CD4-positive, alpha-beta memory T cell (primary cell): ENCODE data around the gene GMDS. TPM values are rescaled to one million over a fixed set of nuclear protein-coding genes. Genes with fewer than 3 reads are reported as not detected.

ENCODE experiments used
- CTCF ChIA-PET: fragments of 350-600 bp; sonication (Branson Sonifier 250); formaldehyde crosslinking; loops from one replicate; lab custom pipeline; 2021; ENCODE audit warnings: inconsistent platforms; ENCODE audit not compliant: partially characterized antibody; lab: Charles Lee
- POLR2A ChIA-PET: fragments of 350-600 bp; sonication (Branson Sonifier 250); formaldehyde crosslinking; loops from one replicate; lab custom pipeline; 2021; ENCODE audit not compliant: partially characterized antibody; lab: Charles Lee
- DNase-seq, 5 donors: peaks; one replicate each; pipeline versions ENCODE4 v3.0.0 to v3.0.0-alpha.2; 2020 to 2022; ENCODE audit warnings: mixed read lengths in 1 of 5
- H3K27ac ChIP-seq: one replicate; pipeline ENCODE4 v1.7.0; 2013; ENCODE audit warnings: low read depth, low read length
- H3K27me3 ChIP-seq: 2 replicates; pipeline ENCODE4 v1.7.0; 2013; ENCODE audit warnings: mild to moderate bottlenecking, low read length, moderate library complexity; ENCODE audit not compliant: insufficient read depth
- H3K36me3 ChIP-seq: 2 replicates; pipeline ENCODE4 v1.7.0; 2013; ENCODE audit warnings: mild to moderate bottlenecking, low read length, moderate library complexity; ENCODE audit not compliant: insufficient read depth
- H3K4me1 ChIP-seq: 2 replicates; pipeline ENCODE4 v1.7.0; 2013; ENCODE audit warnings: mild to moderate bottlenecking, low read length, moderate library complexity; ENCODE audit not compliant: insufficient read depth
- H3K4me3 ChIP-seq, 2 donors: one replicate each; pipeline ENCODE4 v1.7.0; 2013; ENCODE audit warnings: low read length in 2 of 2, mild to moderate bottlenecking in 1 of 2
- H3K9me3 ChIP-seq, 2 donors: one replicate each; pipeline ENCODE4 v1.7.0; 2013; ENCODE audit warnings: low read length in 2 of 2, control low read depth in 1 of 2; ENCODE audit not compliant: control insufficient read depth in 1 of 2
- H3K27ac Mint-ChIP-seq, 7 donors: one replicate each; pipeline ENCODE4 v1.8.0; 2020 to 2021; ENCODE audit warnings: mixed read lengths in 7 of 7, mild to moderate bottlenecking in 6 of 7, inconsistent platforms in 3 of 7, moderate library complexity in 3 of 7
- H3K27me3 Mint-ChIP-seq, 2 donors: one replicate each; pipeline ENCODE4 v1.8.0; 2020 to 2021; ENCODE audit warnings: mixed read lengths in 2 of 2
- H3K36me3 Mint-ChIP-seq, 2 donors: one replicate each; pipeline ENCODE4 v1.8.0; 2020 to 2021; ENCODE audit warnings: mixed read lengths in 2 of 2, inconsistent platforms in 1 of 2, mild to moderate bottlenecking in 1 of 2
- H3K4me1 Mint-ChIP-seq, 4 donors: one replicate each; pipeline ENCODE4 v1.8.0; 2020 to 2021; ENCODE audit warnings: mixed read lengths in 4 of 4, mild to moderate bottlenecking in 1 of 4
- H3K4me3 Mint-ChIP-seq, 8 donors: one replicate each; pipeline ENCODE4 v1.8.0; 2020 to 2021; ENCODE audit warnings: mixed read lengths in 8 of 8, mild to moderate bottlenecking in 7 of 8, moderate library complexity in 6 of 8, inconsistent platforms in 3 of 8
- H3K9me3 Mint-ChIP-seq, 8 donors: one replicate each; pipeline ENCODE4 v1.8.0; 2020 to 2021; ENCODE audit warnings: mixed read lengths in 8 of 8, mild to moderate bottlenecking in 5 of 8, inconsistent platforms in 3 of 8, moderate library complexity in 1 of 8
- intact Hi-C: fragments of 100-400 bp; cut with micrococcal nuclease; formaldehyde crosslinking; loops from one replicate; pipeline ENCODE4 v1.15.1; 2023
- polyA plus RNA-seq, 2 donors: library from polyadenylated mRNA; unstranded; fragments of 300-500 nt; fragmentation: Illumina TruSeq; gene quantifications; one replicate each; pipeline ENCODE4 v1.2.3, GENCODE V29; 2021
- total RNA-seq, 2 experiments: library from RNA; stranded (reverse); gene quantifications; one replicate each; pipeline ENCODE4 v1.2.3, GENCODE V29; 2021

The GMDS gene
- total and polyA plus RNA-seq, 4 experiments from 2014 or later, result 12.1 to 24.0 (median 15.2) TPM

- Mint-ChIP-seq H3K27me3 (no peaks in the 10 kb centered on the region), H3K4me3 (no peak overlapping the region), H3K9me3 (no peaks in the 10 kb centered on the region), H3K36me3 (no peaks in the 10 kb centered on the region), H3K27ac (no peak overlapping the region), H3K4me1 (no peaks in the 10 kb centered on the region)
- no peaks in the 10 kb centered on the region for H3K4me1 ChIP-seq
- no peak overlapping the region for H3K27ac ChIP-seq
- H3K27me3 ChIP-seq, result no peaks in the 10 kb centered on the region
- no peak for DNase-seq
- intact Hi-C loops, result no loop called here
- H3K9me3 ChIP-seq, result no peaks in the 10 kb centered on the region
- H3K4me3 ChIP-seq, result no peak overlapping the region
- ChIA-PET POLR2A (no interaction called here), CTCF (no interaction called here)
- H3K36me3 ChIP-seq, result no peaks in the 10 kb centered on the region
These were observed 374.5 kb downstream of the GMDS start for GRCh38 chr6:1870932-1871331.

GRCh38 chr6:1870251-1870650, 375.2 kb downstream of the GMDS start:
- ChIA-PET CTCF (no interaction called here), POLR2A (no interaction called here)
- no peak for DNase-seq
- Mint-ChIP-seq H3K36me3 (no peaks in the 10 kb centered on the region), H3K27ac (no peak overlapping the region), H3K4me1 (no peaks in the 10 kb centered on the region), H3K9me3 (no peaks in the 10 kb centered on the region), H3K27me3 (no peaks in the 10 kb centered on the region), H3K4me3 (no peak overlapping the region)
- intact Hi-C loops, result no loop called here
- Histone ChIP-seq H3K4me1 (no peaks in the 10 kb centered on the region), H3K27me3 (no peaks in the 10 kb centered on the region), H3K27ac (no peak overlapping the region), H3K4me3 (no peak overlapping the region), H3K9me3 (no peaks in the 10 kb centered on the region), H3K36me3 (no peaks in the 10 kb centered on the region)

- ChIA-PET POLR2A (no interaction called here), CTCF (no interaction called here)
- Histone ChIP-seq H3K4me1 (no peaks in the 10 kb centered on the region), H3K27ac (no peak overlapping the region), H3K27me3 (no peaks in the 10 kb centered on the region), H3K36me3 (no peaks in the 10 kb centered on the region), H3K9me3 (no peaks in the 10 kb centered on the region), H3K4me3 (no peak overlapping the region)
- no peaks in the 10 kb centered on the region for H3K36me3 Mint-ChIP-seq
- no peak for DNase-seq
- H3K4me1 Mint-ChIP-seq, result no peaks in the 10 kb centered on the region
- H3K4me3 Mint-ChIP-seq, result no peak overlapping the region
- no peaks in the 10 kb centered on the region for H3K27me3 Mint-ChIP-seq
- H3K9me3 Mint-ChIP-seq, result no peaks in the 10 kb centered on the region
- H3K27ac Mint-ChIP-seq, result no peak overlapping the region
- intact Hi-C loops, result no loop called here
These were observed 375.6 kb downstream of the GMDS start for GRCh38 chr6:1869769-1870168.

- no peaks in the 10 kb centered on the region for H3K4me1 ChIP-seq
- Mint-ChIP-seq H3K27me3 (no peaks in the 10 kb centered on the region), H3K9me3 (no peaks in the 10 kb centered on the region), H3K4me1 (no peaks in the 10 kb centered on the region), H3K27ac (no peak overlapping the region), H3K4me3 (no peak overlapping the region), H3K36me3 (no peaks in the 10 kb centered on the region)
- ChIA-PET CTCF (no interaction called here), POLR2A (no interaction called here)
- no peaks in the 10 kb centered on the region for H3K27me3 ChIP-seq
- intact Hi-C loops, result no loop called here
- H3K9me3 ChIP-seq, result no peaks in the 10 kb centered on the region
- no peak overlapping the region for H3K4me3 ChIP-seq
- H3K36me3 ChIP-seq, result no peaks in the 10 kb centered on the region
- DNase-seq, result no peak
- H3K27ac ChIP-seq, result no peak overlapping the region
These were observed 376.1 kb downstream of the GMDS start for GRCh38 chr6:1869308-1869707.

- H3K4me3 Mint-ChIP-seq, result no peak overlapping the region
- no peaks in the 10 kb centered on the region for H3K27me3 ChIP-seq
- no peaks in the 10 kb centered on the region for H3K27me3 Mint-ChIP-seq
- ChIA-PET CTCF (no interaction called here), POLR2A (no interaction called here)
- H3K4me3 ChIP-seq, result no peak overlapping the region
- H3K4me1 ChIP-seq, result no peaks in the 10 kb centered on the region
- no peaks in the 10 kb centered on the region for H3K4me1 Mint-ChIP-seq
- no peaks in the 10 kb centered on the region for H3K36me3 Mint-ChIP-seq
- DNase-seq, result no peak
- no peaks in the 10 kb centered on the region for H3K9me3 Mint-ChIP-seq
- H3K9me3 ChIP-seq, result no peaks in the 10 kb centered on the region
- intact Hi-C loops, result no loop called here
- H3K27ac ChIP-seq, result no peak overlapping the region
- no peak overlapping the region for H3K27ac Mint-ChIP-seq
- no peaks in the 10 kb centered on the region for H3K36me3 ChIP-seq
These were observed 376.7 kb downstream of the GMDS start for GRCh38 chr6:1868561-1869261.

GRCh38 chr6:1867197-1867596, 378.2 kb downstream of the GMDS start:
- H3K27ac Mint-ChIP-seq, result no peak overlapping the region
- intact Hi-C loops, result no loop called here
- CTCF ChIA-PET, result no interaction called here

GRCh38 chr6:1865585-1865984, 379.8 kb downstream of the GMDS start:
- ChIA-PET POLR2A (no interaction called here), CTCF (no interaction called here)
- Mint-ChIP-seq H3K27me3 (no peaks in the 10 kb centered on the region), H3K27ac (no peak overlapping the region), H3K4me1 (no peaks in the 10 kb centered on the region), H3K36me3 (no peaks in the 10 kb centered on the region), H3K4me3 (no peak overlapping the region), H3K9me3 (no peaks in the 10 kb centered on the region)
- Histone ChIP-seq H3K36me3 (no peaks in the 10 kb centered on the region), H3K27ac (no peak overlapping the region), H3K9me3 (no peaks in the 10 kb centered on the region), H3K4me3 (no peak overlapping the region), H3K27me3 (no peaks in the 10 kb centered on the region), H3K4me1 (no peaks in the 10 kb centered on the region)
- intact Hi-C loops, result no loop called here
- DNase-seq, result no peak

More at GRCh38 chr6:1867197-1867596, 378.2 kb downstream of the GMDS start:
- H3K36me3 Mint-ChIP-seq, result no peaks in the 10 kb centered on the region
- no peaks in the 10 kb centered on the region for H3K4me1 ChIP-seq
- no peaks in the 10 kb centered on the region for H3K36me3 ChIP-seq
- H3K4me1 Mint-ChIP-seq, result no peaks in the 10 kb centered on the region
- no peak overlapping the region for H3K4me3 ChIP-seq
- H3K27me3 Mint-ChIP-seq, result no peaks in the 10 kb centered on the region
- no peaks in the 10 kb centered on the region for H3K9me3 Mint-ChIP-seq
- H3K27ac ChIP-seq, result no peak overlapping the region
- no peak overlapping the region for H3K4me3 Mint-ChIP-seq
- no peaks in the 10 kb centered on the region for H3K27me3 ChIP-seq
- no peaks in the 10 kb centered on the region for H3K9me3 ChIP-seq
- DNase-seq, result no peak
- POLR2A ChIA-PET, result no interaction called here

GRCh38 chr6:1864496-1864895, 380.9 kb downstream of the GMDS start:
- ChIA-PET CTCF (no interaction called here), POLR2A (no interaction called here)
- Mint-ChIP-seq H3K27me3 (no peaks in the 10 kb centered on the region), H3K9me3 (no peaks in the 10 kb centered on the region), H3K4me1 (no peaks in the 10 kb centered on the region), H3K27ac (peak overlapping the region in 1 of 7 donors; percentile 16), H3K4me3 (no peak overlapping the region), H3K36me3 (no peaks in the 10 kb centered on the region)
- H3K4me1 ChIP-seq, result no peaks in the 10 kb centered on the region
- DNase-seq, result no peak
- no peak overlapping the region for H3K4me3 ChIP-seq
- H3K36me3 ChIP-seq, result no peaks in the 10 kb centered on the region
- no peak overlapping the region for H3K27ac ChIP-seq
- no peaks in the 10 kb centered on the region for H3K9me3 ChIP-seq
- no peaks in the 10 kb centered on the region for H3K27me3 ChIP-seq
- intact Hi-C loops, result no loop called here
